ENCODE data around the gene GIPC1.

DNA sequence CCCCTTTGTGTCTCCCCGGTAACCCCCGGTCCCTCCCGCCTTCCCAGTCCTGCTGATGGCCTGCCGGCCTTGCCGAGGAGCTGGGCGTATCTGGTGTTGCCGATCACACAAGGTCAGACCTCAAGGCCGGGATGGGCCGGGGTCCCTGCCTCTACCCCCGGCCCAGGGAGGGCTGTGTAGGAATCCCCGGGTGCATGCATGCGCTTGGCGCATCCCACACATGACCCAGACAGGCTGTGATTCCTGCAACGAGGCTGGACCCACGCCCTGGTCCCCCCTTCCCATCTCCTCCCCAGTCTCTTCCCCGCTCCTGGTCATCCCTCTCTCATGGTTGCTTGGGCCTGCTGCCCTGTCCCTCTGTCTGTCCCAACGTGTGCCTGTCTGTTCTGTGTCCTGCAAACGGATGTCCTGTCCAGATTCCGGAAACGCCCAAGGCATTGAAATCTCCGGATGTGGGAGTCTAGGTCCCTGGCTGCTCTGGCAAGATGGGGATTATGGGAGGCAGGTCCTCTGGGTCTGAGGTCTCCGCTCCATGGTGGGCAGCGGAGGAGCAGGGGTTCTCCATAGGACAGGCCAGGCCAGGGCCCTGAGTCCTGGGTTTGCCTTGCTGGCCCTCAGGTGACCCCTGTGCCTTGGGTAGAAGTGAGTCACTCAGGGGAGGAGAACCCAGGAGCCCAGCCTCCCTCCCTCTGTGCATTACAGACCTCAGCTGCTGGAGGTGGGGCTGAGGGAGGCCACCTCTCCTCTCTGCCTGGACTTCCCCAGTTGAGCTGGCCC lies 61.2 kb downstream of the GIPC1 start:
- TF ChIP-seq, protein P1, sequence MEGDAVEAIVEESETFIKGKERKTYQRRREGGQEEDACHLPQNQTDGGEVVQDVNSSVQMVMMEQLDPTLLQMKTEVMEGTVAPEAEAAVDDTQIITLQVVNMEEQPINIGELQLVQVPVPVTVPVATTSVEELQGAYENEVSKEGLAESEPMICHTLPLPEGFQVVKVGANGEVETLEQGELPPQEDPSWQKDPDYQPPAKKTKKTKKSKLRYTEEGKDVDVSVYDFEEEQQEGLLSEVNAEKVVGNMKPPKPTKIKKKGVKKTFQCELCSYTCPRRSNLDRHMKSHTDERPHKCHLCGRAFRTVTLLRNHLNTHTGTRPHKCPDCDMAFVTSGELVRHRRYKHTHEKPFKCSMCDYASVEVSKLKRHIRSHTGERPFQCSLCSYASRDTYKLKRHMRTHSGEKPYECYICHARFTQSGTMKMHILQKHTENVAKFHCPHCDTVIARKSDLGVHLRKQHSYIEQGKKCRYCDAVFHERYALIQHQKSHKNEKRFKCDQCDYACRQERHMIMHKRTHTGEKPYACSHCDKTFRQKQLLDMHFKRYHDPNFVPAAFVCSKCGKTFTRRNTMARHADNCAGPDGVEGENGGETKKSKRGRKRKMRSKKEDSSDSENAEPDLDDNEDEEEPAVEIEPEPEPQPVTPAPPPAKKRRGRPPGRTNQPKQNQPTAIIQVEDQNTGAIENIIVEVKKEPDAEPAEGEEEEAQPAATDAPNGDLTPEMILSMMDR (conservative IDR thresholded peaks at IDR 0.05 in 1 of 2, IDR thresholded peaks at IDR 0.05 in 1 of 2; ENCODE audit: extremely low read depth in 1 of 2, insufficient read depth in 1 of 2, low read depth in 1 of 2, low read length in 2 of 2) = no peak
- TF ChIP-seq EZH2 (IDR thresholded peaks at IDR 0.05; ENCODE audit: borderline replicate concordance, low read length) = no peak
